ENCODE results near the gene HELT.
A peak's percentile ranks its signal among the peaks of the same experiment; 100 is the strongest.
"Not testable (repeated sequence)": the region's sequence is repeated elsewhere in the genome, so short reads cannot be mapped to it uniquely, and the experiment has no call there.

Gene HELT, protein sequence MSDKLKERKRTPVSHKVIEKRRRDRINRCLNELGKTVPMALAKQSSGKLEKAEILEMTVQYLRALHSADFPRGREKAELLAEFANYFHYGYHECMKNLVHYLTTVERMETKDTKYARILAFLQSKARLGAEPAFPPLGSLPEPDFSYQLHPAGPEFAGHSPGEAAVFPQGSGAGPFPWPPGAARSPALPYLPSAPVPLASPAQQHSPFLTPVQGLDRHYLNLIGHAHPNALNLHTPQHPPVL

GRCh38 chr4:185017964-185018772, at the start of gene HELT:
HELT (plus strand) TSS chr4:185018490; CDS start chr4:185018929, 439 bp downstream.
- no peak for DNase-seq

DNA sequence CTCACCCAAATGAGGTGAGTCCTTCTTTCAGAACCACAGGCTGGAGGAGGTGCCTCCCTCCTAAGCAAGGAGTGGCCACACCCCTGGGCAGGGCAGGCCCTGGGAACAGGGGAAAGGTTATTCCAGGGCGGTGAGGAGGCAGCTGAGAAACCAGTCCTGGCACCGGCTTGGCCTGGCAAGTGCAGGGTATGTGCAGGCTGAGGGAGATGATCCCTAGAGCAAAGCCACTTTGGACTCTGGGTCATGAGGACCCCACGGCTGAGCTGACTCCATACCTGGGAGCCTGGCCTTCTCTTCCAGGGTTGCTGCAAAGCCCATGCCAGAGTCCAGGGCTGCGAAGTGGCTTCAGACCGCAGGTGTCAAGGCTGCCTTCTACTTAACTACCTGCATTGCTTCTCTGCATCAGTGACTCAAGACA, 49.5 kb upstream of the HELT start:
- no peak for DNase-seq

DNA sequence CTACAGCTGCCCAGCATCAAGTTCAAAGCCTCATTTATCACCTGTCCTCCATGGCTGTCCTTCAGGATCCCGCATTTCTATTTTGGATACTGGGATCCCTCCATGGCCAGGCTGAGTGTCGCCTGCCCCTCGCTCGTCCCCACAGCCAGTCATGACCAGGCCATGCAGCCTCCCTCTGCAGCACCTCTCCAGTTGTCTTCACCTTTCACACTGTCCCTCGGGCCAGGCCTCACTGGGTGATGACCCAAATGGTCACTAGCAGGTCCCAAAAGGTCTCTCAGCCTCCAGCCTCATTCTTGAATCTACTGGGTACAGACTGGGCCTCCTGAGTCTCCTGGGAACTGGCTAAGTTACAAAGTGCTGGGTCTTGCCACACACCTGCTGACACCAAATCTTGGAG, 48.7 kb upstream of the HELT start:
- no peak for DNase-seq

DNA sequence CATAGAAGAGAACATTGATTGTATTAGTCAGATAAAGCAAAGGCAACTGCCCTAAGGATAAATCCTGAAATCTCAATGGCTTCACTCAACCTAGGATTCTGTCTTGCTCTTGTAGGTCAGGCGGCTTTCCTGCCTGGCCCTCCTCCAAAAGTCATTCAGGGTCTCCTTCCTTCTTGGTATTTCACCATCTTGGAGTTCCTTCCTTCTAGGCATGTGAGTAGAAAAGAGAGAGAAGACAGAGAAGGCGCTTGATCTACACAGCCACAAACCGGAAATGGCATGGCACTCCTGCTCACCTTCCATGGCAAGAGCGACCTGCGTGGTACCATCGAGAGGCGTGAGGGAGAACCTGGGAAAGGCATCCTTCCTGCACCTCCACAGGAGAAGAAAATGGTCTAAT, 45.3 kb upstream of the HELT start:
- no peak for DNase-seq

DNA sequence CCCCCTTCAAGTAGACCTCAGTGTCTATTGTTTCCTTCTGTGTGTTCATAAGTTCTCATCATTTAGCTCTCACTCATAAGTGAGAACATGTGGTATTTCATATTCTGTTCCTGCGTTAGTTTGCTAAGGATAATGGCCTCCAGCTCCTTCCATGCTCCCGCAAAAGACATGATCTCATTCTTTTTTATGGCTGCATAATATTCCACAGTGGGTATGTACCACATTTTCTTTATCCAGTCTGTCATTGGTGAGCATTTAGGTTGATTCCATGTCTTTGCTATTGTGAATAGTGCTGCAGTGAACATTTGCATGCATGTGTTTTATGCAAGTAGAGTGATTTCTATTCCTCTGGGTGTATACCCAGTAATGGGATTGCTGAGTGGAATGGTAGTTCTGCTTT, 41.9 kb upstream of the HELT start:
- not testable (repeated sequence) for DNase-seq

DNA sequence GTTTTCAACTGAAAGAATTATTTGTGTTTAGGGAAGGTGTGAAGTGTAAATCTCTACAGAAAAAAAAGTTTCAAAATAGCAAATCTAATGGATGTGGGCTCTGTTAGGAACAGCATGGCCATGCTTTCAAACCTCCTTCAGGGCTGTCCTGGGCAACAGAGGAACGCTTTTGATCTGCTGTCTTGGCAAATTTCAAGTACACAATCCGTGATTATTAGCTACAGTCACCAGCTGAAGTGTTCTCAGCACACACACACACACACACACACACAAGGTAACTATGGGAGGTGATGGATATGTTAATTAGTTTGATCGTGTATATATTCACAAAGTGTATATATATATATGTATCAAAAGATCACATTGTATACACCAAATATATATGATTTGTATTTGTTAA, 40.5 kb upstream of the HELT start:
- DNase-seq, result no peak

DNA sequence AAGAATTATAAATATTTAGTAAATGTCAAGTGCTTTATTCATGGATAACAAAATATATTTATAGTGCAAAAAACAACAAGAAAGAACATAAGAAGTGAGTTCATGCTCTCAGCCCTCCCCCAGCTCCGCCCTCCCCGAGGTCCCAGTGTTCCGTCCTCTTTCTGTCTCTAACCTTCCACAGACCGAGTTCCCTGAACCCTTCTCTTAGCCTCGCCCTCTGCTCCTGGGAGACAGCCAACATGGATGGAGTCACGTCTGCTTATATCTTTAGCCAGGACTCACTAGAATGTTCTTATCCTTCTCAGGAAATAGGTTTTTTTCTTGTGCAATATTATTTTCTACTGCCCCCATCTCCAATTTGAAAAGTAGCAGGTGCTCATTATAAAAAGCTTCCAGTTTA, 40.1 kb upstream of the HELT start:
- DNase-seq, result no peak

GRCh38 chr4:184979461-184980124, 38.7 kb upstream of the HELT start:
- DNase-seq, result no peak

- no peak for DNase-seq
These were observed 38.0 kb upstream of the HELT start for GRCh38 chr4:184980261-184980660.

DNA sequence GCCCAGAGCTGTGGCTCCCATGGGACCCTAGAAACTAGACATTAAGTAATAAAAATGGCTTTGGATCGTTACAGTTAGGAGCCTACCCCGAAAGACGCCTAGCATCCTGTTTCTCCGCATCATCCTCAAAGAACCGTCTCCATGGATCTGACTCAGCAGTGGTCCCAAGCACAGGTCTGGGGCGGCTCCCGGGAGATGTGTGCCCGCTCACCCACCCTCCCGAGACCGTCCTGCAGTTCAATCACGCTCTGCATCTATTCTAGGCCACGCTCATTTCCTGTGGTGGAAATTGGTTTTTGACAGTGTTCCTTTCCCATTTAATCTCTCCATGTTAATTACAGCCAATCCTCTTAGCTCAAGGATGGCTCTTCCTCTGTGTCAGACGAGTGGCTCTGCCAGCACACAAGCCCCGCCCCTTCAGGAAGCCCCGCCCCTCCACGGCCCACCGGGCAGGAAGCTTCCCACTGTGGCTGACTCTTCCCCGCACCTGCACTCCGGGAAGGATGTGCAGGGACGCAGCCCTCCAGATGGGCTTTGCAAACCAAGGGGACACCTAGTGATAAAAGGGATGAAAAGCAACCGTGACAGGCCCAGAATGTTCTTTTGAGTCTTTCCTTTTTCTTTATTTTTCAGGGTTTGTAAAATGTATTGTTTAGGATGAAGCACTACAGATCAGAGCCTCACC, 34.5 kb upstream of the HELT start:
- peak; percentile 45 to 70 for DNase-seq

DNA sequence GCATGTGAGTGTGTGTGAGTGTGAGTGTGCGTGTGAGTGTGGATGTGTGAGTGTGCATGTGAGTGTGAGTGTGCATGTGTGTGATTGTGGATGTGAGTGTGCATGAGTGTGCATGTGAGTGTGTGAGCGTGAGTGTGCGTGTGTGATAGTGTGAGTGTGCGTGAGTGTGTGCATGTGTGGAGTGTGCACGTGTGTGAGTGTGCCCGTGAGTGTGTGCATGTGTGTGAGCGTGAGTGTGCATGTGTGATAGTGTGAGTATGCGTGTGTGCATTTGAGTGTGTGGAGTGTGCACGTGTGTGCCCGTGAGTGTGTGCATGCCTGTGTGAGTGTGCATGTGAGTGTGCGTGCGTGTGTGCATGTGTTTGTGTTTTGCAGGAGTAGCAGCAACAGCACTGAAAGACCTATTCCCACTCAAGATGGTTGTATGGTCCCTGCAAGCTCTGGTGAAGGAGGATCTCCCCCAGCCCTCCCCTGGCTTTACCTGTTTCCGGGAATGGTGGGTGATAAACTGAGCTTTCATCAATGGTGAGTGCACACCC, 30.7 kb upstream of the HELT start:
- DNase-seq, result no peak

- no peak for DNase-seq
These were observed 29.7 kb upstream of the HELT start for GRCh38 chr4:184988611-184989010.

GRCh38 chr4:184989283-184989682, 29.0 kb upstream of the HELT start:
- not testable (repeated sequence) for DNase-seq

DNA sequence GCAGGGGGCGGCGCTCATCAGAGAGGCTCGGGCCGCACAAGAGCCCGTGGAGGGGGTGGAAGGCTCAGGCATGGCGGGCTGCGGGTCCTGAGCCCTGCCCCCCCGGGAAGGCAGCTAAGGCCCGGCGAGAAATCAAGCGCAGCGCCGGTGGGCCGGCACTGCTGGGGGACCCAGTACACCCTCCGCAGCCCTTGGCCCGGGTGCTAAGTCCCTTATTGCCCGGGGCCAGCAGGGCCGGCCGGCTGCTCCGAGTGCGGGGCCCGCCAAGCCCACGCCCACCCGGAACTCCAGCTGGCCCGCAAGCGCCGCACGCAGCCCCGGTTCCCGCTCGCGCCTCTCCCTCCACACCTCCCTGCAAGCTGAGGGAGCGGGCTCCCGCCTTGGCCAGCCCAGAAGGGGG, 28.2 kb upstream of the HELT start:
- DNase-seq, result not testable (repeated sequence)

GRCh38 chr4:184991860-184992259, 26.4 kb upstream of the HELT start:
- DNase-seq, result no peak

- no peak for DNase-seq
These were observed 25.9 kb upstream of the HELT start for GRCh38 chr4:184992422-184992821.

DNA sequence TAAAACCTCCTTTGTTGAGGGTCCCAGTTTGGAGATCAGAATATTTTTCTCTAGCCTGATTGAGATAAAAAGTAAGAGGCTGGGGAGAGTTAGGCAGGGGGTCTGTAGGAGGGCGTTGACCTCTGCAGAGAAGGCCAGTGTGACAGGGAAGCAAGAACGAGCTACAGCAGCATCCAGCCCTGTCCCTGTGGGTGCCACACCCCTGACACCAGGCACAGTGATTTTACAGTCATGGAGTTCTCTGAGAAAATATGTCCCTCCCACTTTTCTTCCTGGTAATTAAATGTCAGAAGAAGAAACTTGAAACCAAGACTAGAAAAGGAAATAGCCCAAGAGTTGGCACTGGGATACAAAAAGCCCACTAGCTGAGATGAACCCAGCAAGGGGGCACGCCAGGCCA, 25.0 kb upstream of the HELT start:
- DNase-seq, result no peak

GRCh38 chr4:184994010-184994622, 24.2 kb upstream of the HELT start:
- no peak for DNase-seq

GRCh38 chr4:184994623-184995010, 23.7 kb upstream of the HELT start:
- DNase-seq, result no peak

DNA sequence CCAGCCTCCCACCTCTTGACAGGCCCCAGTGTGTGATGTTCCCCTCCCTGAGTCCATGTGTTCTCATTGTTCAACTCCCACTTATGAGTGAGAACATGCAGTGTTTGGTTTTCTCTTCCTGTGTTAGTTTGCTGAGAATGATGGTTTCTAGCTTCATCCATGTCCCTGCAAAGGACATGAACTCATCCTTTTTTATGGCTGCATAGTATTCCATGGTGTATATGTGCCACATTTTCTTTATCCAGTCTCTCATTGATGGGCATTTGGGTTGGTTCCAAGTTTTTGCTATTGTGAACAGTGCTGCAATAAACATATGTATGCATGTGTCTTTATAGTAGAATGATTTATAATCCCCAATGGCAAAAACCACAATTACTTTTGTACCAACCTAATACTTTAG, 20.6 kb upstream of the HELT start:
- DNase-seq, result not testable (repeated sequence)

DNA sequence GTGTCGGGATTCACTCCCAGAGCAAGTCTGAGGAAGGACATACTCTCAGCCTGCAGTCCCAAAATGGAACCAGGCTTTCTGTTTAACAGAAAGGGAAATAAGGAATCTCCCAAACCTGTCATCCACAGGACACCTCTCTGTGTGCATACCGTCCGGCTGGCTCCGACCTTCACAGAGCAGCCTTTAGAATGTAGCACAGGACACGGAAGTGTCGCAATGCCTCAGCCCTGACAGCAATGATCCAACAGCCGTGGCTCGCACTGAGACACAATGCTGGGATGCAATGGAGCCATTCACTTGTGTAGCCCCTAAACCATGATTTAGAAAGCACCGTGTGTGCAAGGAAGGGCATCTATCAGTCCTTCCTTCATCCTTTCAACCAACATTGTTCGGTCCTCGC, 15.5 kb upstream of the HELT start:
- no peak for DNase-seq

GRCh38 chr4:185003596-185004351, 14.5 kb upstream of the HELT start:
- DNase-seq, result no peak
